ENCODE data around the gene ACOT13.
"Not testable (repeated sequence)": the region's sequence is repeated elsewhere in the genome, so short reads cannot be mapped to it uniquely, and the experiment has no call there.

The ACOT13 gene

GRCh38 chr6:24721461-24722215 is 54.8 kb downstream of the ACOT13 start:
- peak in 1 of 2 donors; percentile 88 for DNase-seq (ENCODE audit: extremely low read depth in 1 of 2, low read depth in 1 of 2)

- DNase-seq (ENCODE audit: extremely low read depth in 1 of 2, low read depth in 1 of 2): no peak
Observed at GRCh38 chr6:24723270-24723669, 56.4 kb downstream of the ACOT13 start.

GRCh38 chr6:24730653-24731052 is 63.8 kb downstream of the ACOT13 start:
- not testable (repeated sequence) for DNase-seq (ENCODE audit: extremely low read depth in 1 of 2, low read depth in 1 of 2)

- not testable (repeated sequence) for DNase-seq (ENCODE audit: extremely low read depth in 1 of 2, low read depth in 1 of 2)
Observed at GRCh38 chr6:24731456-24732134, 64.7 kb downstream of the ACOT13 start.

- no peak for DNase-seq (ENCODE audit: extremely low read depth in 1 of 2, low read depth in 1 of 2)
Observed at GRCh38 chr6:24734166-24734565, 67.3 kb downstream of the ACOT13 start.

- not testable (repeated sequence) for DNase-seq (ENCODE audit: extremely low read depth in 1 of 2, low read depth in 1 of 2)
Observed at GRCh38 chr6:24734710-24735109, 67.8 kb downstream of the ACOT13 start.

GRCh38 chr6:24738741-24739140 is 71.9 kb downstream of the ACOT13 start:
- no peak for DNase-seq (ENCODE audit: extremely low read depth in 1 of 2, low read depth in 1 of 2)

- DNase-seq (ENCODE audit: extremely low read depth in 1 of 2, low read depth in 1 of 2): no peak
Observed at GRCh38 chr6:24740861-24741260, 74.0 kb downstream of the ACOT13 start.

- DNase-seq (ENCODE audit: extremely low read depth in 1 of 2, low read depth in 1 of 2): no peak
Observed at GRCh38 chr6:24742216-24742738, 75.4 kb downstream of the ACOT13 start.

GRCh38 chr6:24743265-24743943 is 76.5 kb downstream of the ACOT13 start:
- no peak for DNase-seq (ENCODE audit: extremely low read depth in 1 of 2, low read depth in 1 of 2)

- no peak for DNase-seq (ENCODE audit: extremely low read depth in 1 of 2, low read depth in 1 of 2)
Observed at GRCh38 chr6:24743944-24744335, 77.1 kb downstream of the ACOT13 start.

- DNase-seq (ENCODE audit: extremely low read depth in 1 of 2, low read depth in 1 of 2): no peak
Observed at GRCh38 chr6:24744911-24745310, 78.0 kb downstream of the ACOT13 start.

GRCh38 chr6:24749297-24749696 is 82.4 kb downstream of the ACOT13 start:
- DNase-seq (ENCODE audit: extremely low read depth in 1 of 2, low read depth in 1 of 2): no peak

- not testable (repeated sequence) for DNase-seq (ENCODE audit: extremely low read depth in 1 of 2, low read depth in 1 of 2)
Observed at GRCh38 chr6:24750878-24751277, 84.0 kb downstream of the ACOT13 start.

GRCh38 chr6:24752503-24752902 is 85.6 kb downstream of the ACOT13 start:
- no peak for DNase-seq (ENCODE audit: extremely low read depth in 1 of 2, low read depth in 1 of 2)

GRCh38 chr6:24752917-24753492 is 86.1 kb downstream of the ACOT13 start:
- no peak for DNase-seq (ENCODE audit: extremely low read depth in 1 of 2, low read depth in 1 of 2)

GRCh38 chr6:24753545-24753944 is 86.7 kb downstream of the ACOT13 start:
- no peak for DNase-seq (ENCODE audit: extremely low read depth in 1 of 2, low read depth in 1 of 2)

- not testable (repeated sequence) for DNase-seq (ENCODE audit: extremely low read depth in 1 of 2, low read depth in 1 of 2)
Observed at GRCh38 chr6:24754378-24754777, 87.5 kb downstream of the ACOT13 start.

Measured in stimulated activated CD8-positive, alpha-beta memory T cell treated with anti-CD3 and anti-CD28 coated beads, Interleukin-7, amount 100 ng/mL, for 48 hours (primary cell).